BLaER1 treated with 17β-estradiol and CSF1 and Interleukin-3, amounts not matched to agents 10 nM and 100 nM (cell line): ENCODE data around the gene PCTP.
A peak's percentile ranks its signal among the peaks of the same experiment; 100 is the strongest.

Experiments
- H3K27ac ChIP-seq, 11 experiments: shearing (Covaris generic); formaldehyde crosslinking; 2 replicates each; pipeline ENCODE4 v1.8.1; 2022
- H3K27me3 ChIP-seq, 11 experiments: shearing (Covaris generic); formaldehyde crosslinking; 2 replicates each; pipeline ENCODE4 v1.8.1; 2022
- H3K36me3 ChIP-seq, 11 experiments: shearing (Covaris generic); formaldehyde crosslinking; 2 replicates each; pipeline ENCODE4 v1.8.1; 2022
- H3K4me1 ChIP-seq, 10 experiments: shearing (Covaris generic); formaldehyde crosslinking; 2 replicates each; pipeline ENCODE4 v1.8.1; 2022
- H3K4me2 ChIP-seq, 11 experiments: shearing (Covaris generic); formaldehyde crosslinking; 2 replicates each; pipeline ENCODE4 v1.8.1; 2022
- H3K4me3 ChIP-seq, 10 experiments: shearing (Covaris generic); formaldehyde crosslinking; 2 replicates each; pipeline ENCODE4 v1.8.1; 2022
- H3K9ac ChIP-seq, 11 experiments: shearing (Covaris generic); formaldehyde crosslinking; 2 replicates each; pipeline ENCODE4 v1.8.1; 2022
- H3K9me3 ChIP-seq, 11 experiments: shearing (Covaris generic); formaldehyde crosslinking; replicated peaks in 1 of 11; 2 replicates each; pipeline ENCODE4 v1.8.1; 2022
- H4K20me1 ChIP-seq, 11 experiments: shearing (Covaris generic); formaldehyde crosslinking; 2 replicates each; pipeline ENCODE4 v1.8.1; 2022
- Cebpa-rat ChIP-seq, 11 experiments: shearing (Covaris generic); IDR thresholded peaks; 2 replicates each; pipeline ENCODE4 v1.8.1; 2022

Gene PCTP

DNA sequence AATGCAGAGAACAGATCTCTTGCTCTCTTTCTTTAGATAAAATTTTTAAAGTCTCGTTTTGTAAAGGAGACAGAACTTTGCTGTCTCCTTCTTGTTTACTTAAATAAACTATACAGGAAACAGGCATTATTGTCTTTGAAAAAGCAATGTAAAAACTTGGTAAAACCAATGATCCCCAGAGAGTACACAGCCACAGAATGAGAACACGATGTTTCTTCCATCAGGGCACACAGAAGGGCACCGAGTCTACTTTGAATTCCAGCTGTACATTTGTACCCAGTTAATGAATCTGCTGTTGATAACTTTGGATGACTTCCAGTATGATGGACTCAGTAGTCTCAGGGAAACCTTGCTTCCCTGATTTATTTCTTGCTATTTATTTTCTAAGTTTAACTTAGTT, 20.0 kb upstream of the PCTP start:
- no peaks in the 10 kb centered on the region for H4K20me1 ChIP-seq
- H3K27ac ChIP-seq, result peak overlapping the region in 8 of 11 experiments; percentile 5 to 60 (median 41); a peak in 12 of 22 replicates
- peaks cover 42 to 59% (median 51%) of the 10 kb centered on the region in 10 experiments for H3K4me1 ChIP-seq
- peak overlapping the region; percentile 57 to 82 (median 70) for H3K4me2 ChIP-seq
- TF ChIP-seq Cebpa-rat (IDR thresholded peaks at IDR 0.05), result no peak
- H3K9me3 ChIP-seq, result no peaks in the 10 kb centered on the region
- no peaks in the 10 kb centered on the region for H3K36me3 ChIP-seq
- peak overlapping the region in 5 of 11 experiments; percentile 11 to 48 (median 16); a peak in 5 of 22 replicates for H3K9ac ChIP-seq
- peak overlapping the region in 1 of 10 experiments; percentile 16; a peak in 1 of 20 replicates for H3K4me3 ChIP-seq
- H3K27me3 ChIP-seq, result no peaks in the 10 kb centered on the region

DNA sequence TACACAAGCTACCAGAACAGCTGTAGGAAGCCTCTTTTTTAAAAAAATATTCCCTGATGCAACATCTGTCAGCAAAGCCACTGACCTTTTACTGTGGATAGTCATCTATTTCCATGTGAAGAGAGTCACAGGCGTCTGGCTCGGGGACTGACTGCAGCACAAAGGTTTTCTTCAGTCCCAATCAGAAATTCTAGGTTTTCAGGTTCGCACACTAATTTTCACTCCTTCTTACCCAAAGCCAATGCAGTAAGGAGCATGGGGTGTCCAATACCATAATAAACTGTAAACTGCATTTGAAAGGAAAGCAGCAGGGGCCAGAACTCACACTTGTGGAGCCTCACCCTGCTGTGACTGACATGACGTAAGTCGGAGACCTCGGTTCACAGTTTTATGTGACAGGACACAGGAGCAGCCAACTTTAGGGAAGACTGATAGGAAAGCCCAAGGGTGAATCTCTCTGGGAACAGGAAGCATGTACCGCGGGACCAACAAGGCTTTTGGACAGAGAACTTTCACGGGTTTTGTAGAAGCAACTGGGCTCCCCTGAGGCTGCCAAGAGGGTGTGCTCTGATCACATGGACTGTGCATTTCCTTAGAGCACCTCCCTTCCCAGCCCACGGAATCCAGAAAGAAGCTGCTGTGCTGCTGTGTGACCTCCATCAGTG, 19.1 kb upstream of the PCTP start:
- H3K4me3 ChIP-seq, result no peak overlapping the region
- peaks cover 42 to 59% (median 51%) of the 10 kb centered on the region in 10 experiments for H3K4me1 ChIP-seq
- peak overlapping the region in 9 of 11 experiments; percentile 3 to 60 (median 41); a peak in 11 of 22 replicates for H3K27ac ChIP-seq
- no peaks in the 10 kb centered on the region for H3K36me3 ChIP-seq
- TF ChIP-seq Cebpa-rat (IDR thresholded peaks at IDR 0.05), result no peak
- H3K9me3 ChIP-seq, result no peaks in the 10 kb centered on the region
- H3K9ac ChIP-seq, result peak overlapping the region in 5 of 11 experiments; percentile 2 to 29 (median 4); a peak in 6 of 22 replicates
- peak overlapping the region; percentile 57 to 82 (median 70) for H3K4me2 ChIP-seq
- H4K20me1 ChIP-seq, result no peaks in the 10 kb centered on the region
- H3K27me3 ChIP-seq, result no peaks in the 10 kb centered on the region

DNA sequence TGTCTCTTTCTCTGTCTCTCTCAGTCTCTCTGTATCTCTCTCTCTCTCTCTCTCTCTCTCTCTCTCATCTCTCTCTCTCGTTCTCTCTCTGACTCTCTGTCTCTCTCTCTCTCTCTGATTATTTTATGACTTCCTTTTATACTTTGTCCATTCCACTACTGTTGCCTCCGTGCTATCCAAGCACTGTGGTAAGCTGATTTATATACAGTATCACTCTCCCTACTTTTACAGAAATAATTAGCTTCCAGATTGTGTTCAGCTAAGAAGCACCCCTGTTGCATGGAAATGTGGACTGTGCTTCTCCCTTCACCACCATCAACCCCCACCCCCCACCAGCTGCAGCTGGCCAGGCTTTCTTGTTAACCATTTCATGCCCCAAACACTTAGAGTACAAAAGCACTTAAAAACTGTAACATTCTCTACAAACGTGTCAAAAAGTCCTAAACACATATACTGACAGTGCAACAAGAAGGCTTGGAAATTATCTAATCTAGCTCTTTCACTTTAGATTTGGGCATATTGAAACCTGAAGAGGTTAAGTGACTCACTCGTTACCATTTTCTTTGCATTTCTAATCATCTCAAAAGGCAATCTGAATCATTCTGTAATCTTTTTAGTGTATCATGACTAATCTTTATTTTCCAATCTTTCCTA, 16.6 kb upstream of the PCTP start:
- Histone ChIP-seq H3K27ac (peak overlapping the region in 5 of 11 experiments; percentile 5 to 60 (median 18); a peak in 8 of 22 replicates), H3K36me3 (no peaks in the 10 kb centered on the region), H3K9ac (peak overlapping the region in 2 of 11 experiments; percentile 8; a peak in 2 of 22 replicates), H3K4me2 (peak overlapping the region; percentile 7 to 82 (median 70); a peak in 21 of 22 replicates), H3K4me1 (peaks cover 51 to 74% (median 66%) of the 10 kb centered on the region in 10 experiments), H3K9me3 (no peaks in the 10 kb centered on the region), H3K4me3 (no peak overlapping the region), H4K20me1 (no peaks in the 10 kb centered on the region), H3K27me3 (no peaks in the 10 kb centered on the region)
- no peak for TF ChIP-seq Cebpa-rat (IDR thresholded peaks at IDR 0.05)

DNA sequence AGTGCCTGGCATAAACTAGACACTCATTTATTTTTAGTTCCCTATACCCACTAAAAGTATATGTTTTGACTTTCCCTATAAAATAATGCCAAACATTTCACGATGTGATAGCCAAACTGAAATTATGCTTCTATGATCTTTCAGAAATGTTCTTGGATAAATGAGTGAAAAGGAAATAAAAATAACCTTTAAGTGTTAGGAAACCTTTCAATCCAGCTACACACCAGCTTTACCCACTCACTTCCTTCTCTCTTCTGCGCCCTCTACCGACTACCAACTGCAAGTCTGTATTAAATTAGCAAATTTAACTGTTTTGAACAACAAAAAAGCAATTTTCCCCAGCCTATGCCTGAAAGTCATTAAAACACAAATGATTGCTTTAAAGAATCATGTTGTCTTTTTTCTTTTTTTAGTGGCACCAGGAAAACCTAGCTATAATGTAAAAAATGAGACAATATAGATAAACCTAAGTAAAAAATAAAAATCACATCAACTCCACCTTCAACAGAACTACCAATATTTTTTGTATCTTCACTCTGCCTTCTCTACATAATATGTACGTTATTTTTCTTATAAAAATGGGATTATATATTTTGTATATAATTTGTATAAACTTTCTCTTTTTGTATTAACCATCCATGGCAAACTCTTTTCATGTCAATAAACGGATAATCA, 15.0 kb upstream of the PCTP start:
- Histone ChIP-seq H4K20me1 (no peaks in the 10 kb centered on the region), H3K27ac (no peak overlapping the region), H3K9me3 (no peaks in the 10 kb centered on the region), H3K36me3 (no peaks in the 10 kb centered on the region), H3K4me3 (no peak overlapping the region), H3K4me1 (peaks cover 50 to 70% (median 63%) of the 10 kb centered on the region in 10 experiments), H3K9ac (no peak overlapping the region), H3K4me2 (0 out of 22 replicates have a peak overlapping the region, but pooled peaks of 1 of the 11 experiments have one; percentile 36), H3K27me3 (no peaks in the 10 kb centered on the region)
- TF ChIP-seq Cebpa-rat (IDR thresholded peaks at IDR 0.05), result no peak

DNA sequence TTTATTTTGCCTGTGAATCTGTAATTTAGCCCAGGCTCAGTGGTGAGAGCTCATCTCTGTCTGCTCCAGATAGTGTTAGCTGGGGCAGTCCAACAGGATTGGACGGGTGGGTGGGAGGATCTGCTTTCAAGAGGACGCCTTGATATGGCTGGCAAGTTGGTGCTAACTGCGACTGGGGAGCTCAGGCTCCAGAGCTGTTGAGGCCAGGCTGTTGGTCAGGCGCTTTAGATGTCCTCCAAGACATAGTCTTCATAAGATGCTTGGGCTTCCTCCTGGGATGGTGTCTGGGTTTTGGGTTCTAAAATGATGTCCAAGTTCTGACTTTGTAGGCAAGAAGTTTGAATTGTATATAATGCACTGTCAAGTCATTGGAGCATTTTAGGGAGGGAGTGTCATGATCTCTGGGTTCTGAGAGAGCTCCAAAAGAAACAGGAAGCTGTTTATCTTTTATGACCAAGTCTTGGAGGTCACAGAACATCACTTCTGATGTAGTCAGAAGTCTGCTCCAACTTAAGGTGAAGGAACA, 12.8 kb upstream of the PCTP start:
- no peak overlapping the region for H3K4me3 ChIP-seq
- no peaks in the 10 kb centered on the region for H3K27me3 ChIP-seq
- peaks cover 32 to 60% (median 51%) of the 10 kb centered on the region in 10 experiments for H3K4me1 ChIP-seq
- H3K27ac ChIP-seq, result peak overlapping the region in 1 of 11 experiments; percentile 23; a peak in 1 of 22 replicates
- no peak overlapping the region for H3K9ac ChIP-seq
- H3K4me2 ChIP-seq, result peak overlapping the region; percentile 20 to 62 (median 42); a peak in 19 of 22 replicates
- no peaks in the 10 kb centered on the region for H3K36me3 ChIP-seq
- no peaks in the 10 kb centered on the region for H4K20me1 ChIP-seq
- H3K9me3 ChIP-seq, result no peaks in the 10 kb centered on the region
- TF ChIP-seq Cebpa-rat (IDR thresholded peaks at IDR 0.05), result no peak

DNA sequence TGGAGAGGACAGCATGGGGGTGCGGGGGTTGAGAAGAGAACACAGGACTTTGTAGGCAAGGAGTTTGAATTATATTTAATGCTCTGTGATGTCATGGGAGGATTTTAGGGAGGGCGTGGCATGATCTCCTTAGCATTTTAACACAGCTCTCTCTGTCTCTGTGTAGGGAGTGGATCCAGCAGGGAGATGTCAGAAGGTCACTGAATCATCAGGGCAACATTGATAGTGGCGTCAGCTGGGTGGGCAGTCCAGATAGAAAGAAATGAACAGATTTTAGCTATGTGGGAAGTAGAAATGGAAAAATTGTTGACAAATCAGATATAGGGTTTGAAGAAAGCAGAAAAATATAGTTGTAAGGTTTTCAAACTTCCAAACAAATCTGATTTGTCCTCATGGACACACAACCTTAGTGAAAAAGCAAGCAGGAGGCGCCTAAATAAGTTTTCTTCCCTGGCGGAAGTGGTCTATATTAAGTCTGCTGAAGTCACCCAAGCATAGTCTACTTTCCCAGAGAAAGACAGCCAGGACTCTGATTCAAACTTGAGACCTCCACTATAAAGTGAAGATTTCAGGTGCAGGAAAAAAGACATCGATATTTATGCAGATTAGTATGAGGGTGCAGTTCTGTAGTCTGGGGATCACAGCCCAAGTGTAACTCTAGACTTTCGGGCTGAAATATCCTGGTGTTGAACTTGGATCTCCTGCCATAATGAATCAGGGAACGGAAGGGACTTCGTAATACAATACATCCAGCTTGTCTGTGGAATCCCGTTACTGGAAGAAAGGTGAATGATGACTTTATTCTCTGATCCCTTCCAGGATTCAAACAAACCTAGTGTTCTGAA, 10.1 kb upstream of the PCTP start:
- Histone ChIP-seq H3K9me3 (no peaks in the 10 kb centered on the region), H3K4me3 (no peak overlapping the region), H4K20me1 (no peaks in the 10 kb centered on the region), H3K9ac (no peak overlapping the region), H3K4me2 (peak overlapping the region in 9 of 11 experiments; percentile 8 to 43 (median 28); a peak in 16 of 22 replicates), H3K4me1 (peaks cover 14 to 39% (median 31%) of the 10 kb centered on the region in 10 experiments), H3K27me3 (no peaks in the 10 kb centered on the region), H3K27ac (no peak overlapping the region), H3K36me3 (no peaks in the 10 kb centered on the region)
- no peak for TF ChIP-seq Cebpa-rat (IDR thresholded peaks at IDR 0.05)

DNA sequence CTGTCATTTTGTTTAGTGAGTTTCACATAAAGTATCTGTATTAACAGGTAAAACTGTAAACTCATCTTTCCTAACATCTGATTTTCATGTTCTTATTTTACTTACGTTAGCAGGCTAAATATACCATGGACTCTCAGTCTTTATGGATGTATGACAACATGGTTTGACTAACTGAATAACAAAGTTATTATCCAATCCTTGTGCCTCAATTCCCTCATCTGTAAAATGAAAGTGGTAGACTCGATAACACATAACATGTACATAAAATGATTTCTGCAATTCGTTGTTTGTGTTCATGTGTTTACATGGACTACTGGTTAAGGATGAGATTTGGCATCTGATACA, 9.5 kb upstream of the PCTP start:
- Histone ChIP-seq H3K4me1 (peaks cover 14 to 39% (median 31%) of the 10 kb centered on the region in 10 experiments), H3K27ac (no peak overlapping the region), H3K27me3 (no peaks in the 10 kb centered on the region), H3K4me2 (peak overlapping the region in 3 of 11 experiments; percentile 23 to 41 (median 35); a peak in 6 of 22 replicates), H3K4me3 (no peak overlapping the region), H3K9me3 (no peaks in the 10 kb centered on the region), H3K9ac (no peak overlapping the region), H4K20me1 (no peaks in the 10 kb centered on the region), H3K36me3 (no peaks in the 10 kb centered on the region)
- TF ChIP-seq Cebpa-rat (IDR thresholded peaks at IDR 0.05), result no peak
